HG03159 (cell line): Measurements from ENCODE around the gene CAVIN2.

ENCODE experiments used
- ATAC-seq: cut with Tn5 transposase; IDR thresholded peaks from one replicate; pipeline ENCODE4 v1.9.1; 2021; ENCODE audit warnings: mild to moderate bottlenecking, moderate library complexity; ENCODE audit not compliant: unreplicated experiment

Gene CAVIN2

GRCh38 chr2:191846515-191847476 lies at the start of gene CAVIN2:
Gene CAVIN2, minus strand, starts transcription at chr2:191847088. Its CDS starts 163 bp downstream, at chr2:191846925.
- ATAC-seq: no peak

- ATAC-seq: no peak
Observed at GRCh38 chr2:191895743-191896142, 48.9 kb upstream of the CAVIN2 start.

- no peak for ATAC-seq
Observed at GRCh38 chr2:191895195-191895594, 48.3 kb upstream of the CAVIN2 start.

GRCh38 chr2:191894681-191895147 lies 47.8 kb upstream of the CAVIN2 start:
- no peak for ATAC-seq

GRCh38 chr2:191892391-191892790 lies 45.5 kb upstream of the CAVIN2 start:
- no peak for ATAC-seq

GRCh38 chr2:191891656-191892055 lies 44.8 kb upstream of the CAVIN2 start:
- no peak for ATAC-seq

GRCh38 chr2:191889931-191890330 lies 43.0 kb upstream of the CAVIN2 start:
- ATAC-seq: no peak

GRCh38 chr2:191888400-191889166 lies 41.7 kb upstream of the CAVIN2 start:
- no peak for ATAC-seq

GRCh38 chr2:191885650-191886049 lies 38.8 kb upstream of the CAVIN2 start:
- no peak for ATAC-seq

GRCh38 chr2:191885098-191885497 lies 38.2 kb upstream of the CAVIN2 start:
- no peak for ATAC-seq

GRCh38 chr2:191881982-191882816 lies 35.3 kb upstream of the CAVIN2 start:
- ATAC-seq: no peak

GRCh38 chr2:191878548-191879279 lies 31.8 kb upstream of the CAVIN2 start:
- ATAC-seq: no peak

GRCh38 chr2:191877875-191878274 lies 31.0 kb upstream of the CAVIN2 start:
- ATAC-seq: no peak

- ATAC-seq: no peak
Observed at GRCh38 chr2:191875859-191876258, 29.0 kb upstream of the CAVIN2 start.

GRCh38 chr2:191870744-191871143 lies 23.9 kb upstream of the CAVIN2 start:
- ATAC-seq: no peak

- ATAC-seq: no peak
Observed at GRCh38 chr2:191869781-191870180, 22.9 kb upstream of the CAVIN2 start.

GRCh38 chr2:191869178-191869577 lies 22.3 kb upstream of the CAVIN2 start:
- ATAC-seq: no peak

GRCh38 chr2:191867507-191867847 lies 20.6 kb upstream of the CAVIN2 start:
- no peak for ATAC-seq

- no peak for ATAC-seq
Observed at GRCh38 chr2:191866675-191867506, 20.0 kb upstream of the CAVIN2 start.
